RWPE1 (cell line): Measurements from ENCODE around the gene GMEB2.

Source experiments
- CTCF ChIA-PET: fragments of 350-600 bp; sonication (Branson Sonifier 250); formaldehyde crosslinking; extraction: SDS; loops from one replicate; lab custom pipeline; 2021; lab: Yijun Ruan, JAX
- POLR2A ChIA-PET: fragments of 400-600 bp; formaldehyde crosslinking; extraction: SDS; loops from one replicate; lab custom pipeline; 2020; ENCODE audit warnings: antibody characterized with exemption; ENCODE audit not compliant: low non-redundant PET; lab: Yijun Ruan, JAX
- DNase-seq: peaks from one replicate; pipeline ENCODE4 v3.0.0; 2012; ENCODE audit warnings: low spot score
- H3K27ac ChIP-seq: fragments of 450-650 bp; 2 replicates; pipeline ENCODE4 v1.5.1; 2017
- TF ChIP-seq, protein P1 (sequence below): fragments of 450-650 bp; conservative IDR thresholded peaks from 2 replicates; pipeline ENCODE4 v1.5.1; 2017; ENCODE audit warnings: low read depth, mild to moderate bottlenecking

Gene GMEB2

DNA sequence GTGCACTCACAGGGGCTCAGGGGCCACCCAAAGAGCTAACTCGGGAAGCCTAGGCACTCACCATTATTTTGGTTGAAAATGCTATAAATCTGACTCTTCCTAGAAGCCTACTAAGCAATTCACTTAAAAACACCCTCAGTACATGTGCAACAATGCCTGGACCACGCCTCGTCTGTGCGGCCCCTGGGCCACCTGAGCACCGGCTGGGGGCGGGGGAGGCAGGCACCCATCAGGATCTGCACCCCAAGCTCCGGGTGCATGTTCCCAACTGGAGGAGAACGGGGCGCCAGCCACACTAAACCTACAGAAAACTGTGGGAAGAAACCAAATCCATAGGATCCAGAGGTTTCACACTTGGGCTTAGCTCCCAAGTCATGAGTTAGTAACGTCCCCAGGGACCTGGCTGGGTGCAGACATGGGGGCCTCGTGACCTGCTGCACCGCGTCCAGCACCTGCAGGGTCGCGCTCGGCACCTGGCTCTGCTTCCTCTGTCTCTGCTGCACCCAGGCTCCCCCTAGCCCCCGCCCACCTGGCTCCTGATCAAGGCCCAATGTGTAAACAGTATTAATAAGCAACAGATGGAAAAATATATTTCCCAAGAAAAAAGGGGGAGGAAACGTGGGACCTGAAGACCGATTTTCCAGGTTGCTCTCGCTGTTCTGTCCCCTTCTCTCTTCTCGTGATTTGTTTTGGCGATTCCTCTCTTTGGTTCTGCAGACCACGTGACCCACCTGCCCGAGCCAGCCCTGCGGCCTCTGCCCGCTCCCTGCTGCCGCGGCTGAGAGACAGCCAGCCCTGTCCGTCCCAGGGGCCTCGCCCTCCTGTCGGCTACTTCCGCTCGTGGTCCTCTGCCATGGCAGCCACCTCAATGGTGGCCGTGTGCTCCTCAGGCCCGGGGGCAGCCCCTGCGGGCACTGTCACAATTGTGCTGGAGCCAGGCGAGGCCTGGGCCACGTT, 37.4 kb downstream of the GMEB2 start:
- peak overlapping the region; percentile 19 for H3K27ac ChIP-seq
- POLR2A ChIA-PET: no interaction called here
- TF ChIP-seq, protein P1, sequence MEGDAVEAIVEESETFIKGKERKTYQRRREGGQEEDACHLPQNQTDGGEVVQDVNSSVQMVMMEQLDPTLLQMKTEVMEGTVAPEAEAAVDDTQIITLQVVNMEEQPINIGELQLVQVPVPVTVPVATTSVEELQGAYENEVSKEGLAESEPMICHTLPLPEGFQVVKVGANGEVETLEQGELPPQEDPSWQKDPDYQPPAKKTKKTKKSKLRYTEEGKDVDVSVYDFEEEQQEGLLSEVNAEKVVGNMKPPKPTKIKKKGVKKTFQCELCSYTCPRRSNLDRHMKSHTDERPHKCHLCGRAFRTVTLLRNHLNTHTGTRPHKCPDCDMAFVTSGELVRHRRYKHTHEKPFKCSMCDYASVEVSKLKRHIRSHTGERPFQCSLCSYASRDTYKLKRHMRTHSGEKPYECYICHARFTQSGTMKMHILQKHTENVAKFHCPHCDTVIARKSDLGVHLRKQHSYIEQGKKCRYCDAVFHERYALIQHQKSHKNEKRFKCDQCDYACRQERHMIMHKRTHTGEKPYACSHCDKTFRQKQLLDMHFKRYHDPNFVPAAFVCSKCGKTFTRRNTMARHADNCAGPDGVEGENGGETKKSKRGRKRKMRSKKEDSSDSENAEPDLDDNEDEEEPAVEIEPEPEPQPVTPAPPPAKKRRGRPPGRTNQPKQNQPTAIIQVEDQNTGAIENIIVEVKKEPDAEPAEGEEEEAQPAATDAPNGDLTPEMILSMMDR: no peak
- DNase-seq: no peak
- CTCF ChIA-PET: interaction anchor here (0.6 to 1.0 kb wide), 2 partner anchors 8 to 52 kb away, joined by 4 read pairs; partner anchors contain the start of gene PTK6

DNA sequence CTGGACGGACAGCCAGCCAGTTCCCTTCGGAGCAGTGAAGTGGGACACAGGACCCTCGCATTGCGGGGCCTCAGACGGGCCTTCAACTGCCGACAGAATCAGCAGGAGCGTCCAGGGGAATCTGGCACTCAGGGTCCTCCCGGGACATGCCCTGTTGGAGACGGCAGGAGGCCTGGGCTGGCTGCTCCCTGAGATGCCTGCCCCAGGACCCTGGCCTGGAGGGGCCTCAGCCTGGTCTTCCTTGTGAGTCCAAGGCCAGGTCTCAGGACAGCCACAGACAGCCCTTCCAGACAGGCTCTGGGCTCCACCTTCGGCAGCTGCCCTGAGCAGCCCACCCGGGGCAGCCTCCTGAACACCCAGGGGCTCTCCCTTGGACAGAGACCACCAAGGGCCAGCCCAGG, 38.3 kb downstream of the GMEB2 start:
- ChIA-PET POLR2A (no interaction called here), CTCF (interaction anchor here (1.2 kb wide), 1 partner anchor 50 kb away, joined by 3 read pairs; no protein-coding TSS in a partner anchor)
- H3K27ac ChIP-seq: peak overlapping the region; percentile 19
- TF ChIP-seq, protein P1: no peak
- no peak for DNase-seq

DNA sequence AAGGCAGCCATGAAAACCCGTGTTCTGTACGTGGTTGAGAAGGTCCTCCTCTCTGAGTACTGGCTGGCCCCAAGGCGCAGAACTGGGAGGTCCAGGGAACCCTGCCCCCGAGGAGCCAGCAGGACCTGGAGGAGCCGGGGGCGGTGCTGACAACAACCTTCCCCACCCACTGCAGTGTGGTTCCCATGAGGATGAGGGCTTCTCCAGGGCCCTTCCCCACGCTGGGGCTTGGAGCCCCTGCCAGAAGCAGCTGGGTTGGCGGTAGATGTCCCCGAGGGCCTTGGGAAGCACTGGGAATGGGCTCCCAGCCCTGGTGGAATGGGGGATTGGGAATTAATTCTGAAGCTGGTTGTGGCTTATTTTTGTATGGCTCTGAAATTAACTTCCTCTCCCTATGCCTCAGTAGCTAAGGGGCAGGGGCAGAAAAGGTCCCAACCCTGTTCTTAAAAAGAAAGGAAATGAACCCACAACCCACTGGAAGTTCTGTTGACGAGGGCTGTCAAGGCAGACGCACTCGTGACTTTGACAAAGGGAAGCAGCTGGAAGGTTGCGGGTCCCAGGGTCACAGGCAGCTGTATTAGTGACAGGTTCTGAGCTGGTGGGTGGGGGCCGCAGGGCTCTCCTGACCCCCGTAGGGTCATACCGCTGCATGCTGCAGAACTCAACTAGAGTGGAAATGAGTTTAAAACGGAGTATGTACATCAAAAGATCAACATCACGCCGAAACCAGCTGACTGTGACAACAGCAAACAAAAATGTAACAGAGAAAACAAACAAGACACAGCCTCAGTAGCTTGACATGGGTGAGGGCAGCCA, 38.9 kb downstream of the GMEB2 start:
- POLR2A ChIA-PET: interaction anchor here (0.6 kb wide), 1 partner anchor 46 kb away, joined by 4 read pairs; no protein-coding TSS in a partner anchor
- TF ChIP-seq, protein P1: no peak
- H3K27ac ChIP-seq: peak overlapping the region; percentile 19
- no peak for DNase-seq
- CTCF ChIA-PET: interaction anchor here (0.6 to 1.2 kb wide), 3 partner anchors 15 to 393 kb away, joined by 3 to 7 read pairs (median 3); partner anchors contain the start of gene HELZ2

DNA sequence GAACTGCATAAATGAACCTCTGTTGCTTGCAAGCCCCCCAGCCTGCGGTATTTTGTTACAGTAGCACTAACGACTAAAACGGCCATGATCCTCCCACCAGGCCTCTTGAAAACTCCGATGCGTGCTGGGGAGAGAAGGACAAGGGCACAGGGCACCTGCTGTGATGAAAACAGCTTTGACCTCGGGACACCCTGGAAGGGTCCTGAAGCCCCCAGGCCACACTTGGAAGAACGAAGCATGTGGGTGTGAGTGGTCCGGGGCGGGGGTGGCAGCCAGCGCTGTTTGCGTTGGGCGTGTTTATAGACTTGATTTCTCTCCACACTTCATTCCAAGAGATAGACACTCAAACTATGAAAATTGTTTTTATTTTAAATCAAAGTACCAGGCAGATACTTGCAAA, 39.6 kb downstream of the GMEB2 start:
- DNase-seq: no peak
- TF ChIP-seq, protein P1: no peak
- H3K27ac ChIP-seq: no peak overlapping the region
- ChIA-PET POLR2A (no interaction called here), CTCF (no interaction called here)

DNA sequence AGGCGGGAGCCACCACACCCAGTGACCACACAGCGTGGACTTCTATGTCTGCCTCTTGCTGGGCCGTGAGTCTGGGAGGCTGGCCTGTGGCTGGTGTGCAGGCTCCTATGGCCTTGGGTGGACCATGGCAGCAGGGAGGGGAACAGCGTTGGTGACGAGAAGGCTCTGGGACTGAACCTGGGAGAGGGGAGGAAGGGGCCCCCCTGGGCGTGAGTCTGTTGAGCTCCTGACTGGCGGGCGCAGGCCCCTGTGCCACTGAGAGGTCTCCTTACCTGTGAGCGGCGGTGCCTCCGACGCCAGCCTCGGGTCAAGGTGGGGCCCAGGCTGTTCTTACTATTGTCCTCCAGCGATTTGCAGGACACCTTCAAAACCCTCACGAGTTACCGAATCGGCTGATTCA, 40.1 kb downstream of the GMEB2 start:
- no peak overlapping the region for H3K27ac ChIP-seq
- TF ChIP-seq, protein P1: no peak
- POLR2A ChIA-PET: no interaction called here
- CTCF ChIA-PET: no interaction called here
- no peak for DNase-seq
